Ovary (tissue), 3 donors: ENCODE results near the gene DIS3L2.

Source experiments
- EP300 ChIP-seq: sonication (generic); formaldehyde crosslinking; IDR thresholded peaks from one replicate; pipeline ENCODE4 v1.6.1; 2017; ENCODE audit warnings: antibody characterized with exemption
- POLR2A ChIP-seq: fragments of 450-650 bp; IDR thresholded peaks from one replicate; pipeline ENCODE4 v1.6.1; 2017; ENCODE audit warnings: antibody characterized with exemption, mild to moderate bottlenecking, moderate library complexity
- TF ChIP-seq, protein P1 (sequence below), 3 donors: fragments of 450-650 bp in 2 of 3; fragments of 200-600 bp in 1 of 3; IDR thresholded peaks; one replicate each; pipeline versions ENCODE4 v1.5.1 to v1.8.0; 2016 to 2022; ENCODE audit warnings: antibody characterized with exemption in 3 of 3, mild to moderate bottlenecking in 1 of 3
- donor health status: DM: no; HTN: no; CAD: no.

DNA sequence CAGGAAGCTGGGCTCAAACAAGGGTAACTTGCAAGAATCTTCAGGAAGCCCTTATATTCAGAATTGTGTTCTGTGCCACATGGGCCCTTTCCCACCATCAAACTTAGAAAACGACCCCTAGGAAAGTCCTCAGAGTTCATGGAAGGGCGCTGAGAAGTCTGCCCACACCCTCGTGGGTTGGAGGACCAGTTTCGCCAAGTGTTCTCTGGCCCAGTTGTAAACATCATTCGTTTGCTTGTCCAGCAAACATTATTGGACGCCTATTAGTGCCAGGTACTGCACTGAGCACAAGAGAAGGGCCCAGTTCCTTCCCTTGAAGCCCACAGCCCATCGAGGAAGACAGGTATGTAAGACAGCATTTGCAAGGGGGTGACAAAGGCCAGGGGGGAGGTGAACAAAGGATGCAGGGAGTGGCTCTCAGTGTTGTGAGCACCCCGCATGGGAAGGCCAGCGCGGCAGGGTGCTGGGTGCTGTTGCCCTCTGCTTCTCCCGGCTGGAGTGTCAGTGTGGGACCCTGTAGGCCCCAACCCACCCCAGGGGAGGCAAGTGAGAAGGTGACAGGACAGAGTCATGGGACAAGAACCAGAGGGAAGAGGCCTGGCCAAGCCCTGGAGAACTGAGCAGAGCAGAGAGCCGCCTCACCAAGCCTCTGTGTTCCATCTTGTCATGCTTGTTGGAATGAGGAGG lies 356.8 kb downstream of the DIS3L2 start:
- TF ChIP-seq, protein P1, sequence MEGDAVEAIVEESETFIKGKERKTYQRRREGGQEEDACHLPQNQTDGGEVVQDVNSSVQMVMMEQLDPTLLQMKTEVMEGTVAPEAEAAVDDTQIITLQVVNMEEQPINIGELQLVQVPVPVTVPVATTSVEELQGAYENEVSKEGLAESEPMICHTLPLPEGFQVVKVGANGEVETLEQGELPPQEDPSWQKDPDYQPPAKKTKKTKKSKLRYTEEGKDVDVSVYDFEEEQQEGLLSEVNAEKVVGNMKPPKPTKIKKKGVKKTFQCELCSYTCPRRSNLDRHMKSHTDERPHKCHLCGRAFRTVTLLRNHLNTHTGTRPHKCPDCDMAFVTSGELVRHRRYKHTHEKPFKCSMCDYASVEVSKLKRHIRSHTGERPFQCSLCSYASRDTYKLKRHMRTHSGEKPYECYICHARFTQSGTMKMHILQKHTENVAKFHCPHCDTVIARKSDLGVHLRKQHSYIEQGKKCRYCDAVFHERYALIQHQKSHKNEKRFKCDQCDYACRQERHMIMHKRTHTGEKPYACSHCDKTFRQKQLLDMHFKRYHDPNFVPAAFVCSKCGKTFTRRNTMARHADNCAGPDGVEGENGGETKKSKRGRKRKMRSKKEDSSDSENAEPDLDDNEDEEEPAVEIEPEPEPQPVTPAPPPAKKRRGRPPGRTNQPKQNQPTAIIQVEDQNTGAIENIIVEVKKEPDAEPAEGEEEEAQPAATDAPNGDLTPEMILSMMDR (IDR thresholded peaks at IDR 0.05) = no peak
- TF ChIP-seq POLR2A = no peak
- no peak for TF ChIP-seq EP300
